ENCODE data around the gene TRIM7.

Gene TRIM7

DNA sequence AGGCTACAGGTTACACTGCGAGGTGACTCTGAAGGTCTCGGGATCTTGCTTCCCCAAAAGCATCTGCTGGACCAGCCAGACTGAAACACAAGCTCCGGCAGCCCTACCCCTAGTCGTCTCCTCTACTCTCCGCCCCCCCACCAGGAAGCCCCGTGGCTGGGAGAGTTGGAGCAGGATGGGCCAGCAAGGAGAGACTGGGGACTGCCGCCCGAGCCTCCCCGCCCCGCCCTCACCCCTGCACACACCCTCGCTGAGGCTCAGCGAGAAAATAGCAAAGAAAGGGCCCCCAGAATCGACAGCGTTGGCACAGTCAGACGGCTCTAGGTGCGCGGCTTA is 1.3 kb downstream of the TRIM7 start:
- peak overlapping the region; percentile 61 for H3K4me3 ChIP-seq (ENCODE audit: low read depth, low read length)
- TF ChIP-seq, protein P1, sequence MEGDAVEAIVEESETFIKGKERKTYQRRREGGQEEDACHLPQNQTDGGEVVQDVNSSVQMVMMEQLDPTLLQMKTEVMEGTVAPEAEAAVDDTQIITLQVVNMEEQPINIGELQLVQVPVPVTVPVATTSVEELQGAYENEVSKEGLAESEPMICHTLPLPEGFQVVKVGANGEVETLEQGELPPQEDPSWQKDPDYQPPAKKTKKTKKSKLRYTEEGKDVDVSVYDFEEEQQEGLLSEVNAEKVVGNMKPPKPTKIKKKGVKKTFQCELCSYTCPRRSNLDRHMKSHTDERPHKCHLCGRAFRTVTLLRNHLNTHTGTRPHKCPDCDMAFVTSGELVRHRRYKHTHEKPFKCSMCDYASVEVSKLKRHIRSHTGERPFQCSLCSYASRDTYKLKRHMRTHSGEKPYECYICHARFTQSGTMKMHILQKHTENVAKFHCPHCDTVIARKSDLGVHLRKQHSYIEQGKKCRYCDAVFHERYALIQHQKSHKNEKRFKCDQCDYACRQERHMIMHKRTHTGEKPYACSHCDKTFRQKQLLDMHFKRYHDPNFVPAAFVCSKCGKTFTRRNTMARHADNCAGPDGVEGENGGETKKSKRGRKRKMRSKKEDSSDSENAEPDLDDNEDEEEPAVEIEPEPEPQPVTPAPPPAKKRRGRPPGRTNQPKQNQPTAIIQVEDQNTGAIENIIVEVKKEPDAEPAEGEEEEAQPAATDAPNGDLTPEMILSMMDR (IDR thresholded peaks at IDR 0.05; ENCODE audit: borderline replicate concordance, insufficient read depth, low read depth, low read length), result no peak

DNA sequence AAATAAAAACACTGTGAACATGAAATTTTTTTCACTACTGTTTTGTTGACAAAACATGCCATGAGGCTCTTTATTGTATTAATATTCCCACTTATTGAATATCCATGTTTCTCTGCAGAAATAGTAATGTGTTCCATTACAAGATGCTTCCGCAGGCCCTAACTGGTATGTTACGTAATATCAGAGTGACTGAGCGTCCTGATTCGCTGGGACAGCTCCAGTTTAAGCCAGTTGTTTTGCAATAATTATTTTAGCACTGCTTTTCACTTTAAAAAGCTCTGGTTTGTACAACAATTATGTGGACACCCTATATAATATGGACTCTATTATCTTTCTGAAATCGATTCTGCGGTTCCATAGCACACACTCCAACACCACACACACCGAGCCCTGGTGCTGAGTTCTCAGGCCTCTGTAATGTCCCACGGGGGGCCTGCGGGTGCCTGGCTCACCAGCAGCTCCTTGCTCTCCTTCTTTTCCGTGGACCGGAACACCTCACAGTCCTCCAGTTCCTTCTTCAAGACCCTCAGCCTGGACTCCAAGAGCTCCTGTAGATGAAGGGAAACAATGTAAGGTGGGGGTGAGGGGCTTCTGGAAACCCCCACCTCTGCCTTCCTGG is 1.8 kb downstream of the TRIM7 start:
- TF ChIP-seq, protein P1 (IDR thresholded peaks at IDR 0.05; ENCODE audit: borderline replicate concordance, insufficient read depth, low read depth, low read length), result no peak
- H3K4me3 ChIP-seq (ENCODE audit: low read depth, low read length), result no peak overlapping the region

DNA sequence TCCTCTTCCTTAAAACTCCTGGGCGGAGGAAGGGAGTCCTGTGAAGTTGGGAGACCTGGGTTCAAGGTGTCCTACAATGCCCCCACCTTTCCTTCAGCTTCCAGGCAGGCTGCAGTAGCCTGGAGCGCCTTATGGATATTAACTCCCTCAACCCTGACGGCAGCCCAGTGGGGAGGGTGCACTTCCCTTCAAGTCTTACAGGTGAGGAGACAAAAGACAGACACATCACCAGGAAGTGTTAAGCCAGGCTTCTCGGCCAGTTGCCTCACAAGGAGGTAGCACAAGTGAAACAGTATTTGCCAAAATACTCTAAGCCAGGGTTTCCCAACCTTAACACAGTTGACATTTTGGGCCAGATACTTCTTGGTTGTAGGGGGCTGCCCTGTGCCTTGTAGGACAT is 4.2 kb downstream of the TRIM7 start:
- TF ChIP-seq, protein P1 (IDR thresholded peaks at IDR 0.05; ENCODE audit: borderline replicate concordance, insufficient read depth, low read depth, low read length), result no peak
- H3K4me3 ChIP-seq (ENCODE audit: low read depth, low read length), result no peak overlapping the region

DNA sequence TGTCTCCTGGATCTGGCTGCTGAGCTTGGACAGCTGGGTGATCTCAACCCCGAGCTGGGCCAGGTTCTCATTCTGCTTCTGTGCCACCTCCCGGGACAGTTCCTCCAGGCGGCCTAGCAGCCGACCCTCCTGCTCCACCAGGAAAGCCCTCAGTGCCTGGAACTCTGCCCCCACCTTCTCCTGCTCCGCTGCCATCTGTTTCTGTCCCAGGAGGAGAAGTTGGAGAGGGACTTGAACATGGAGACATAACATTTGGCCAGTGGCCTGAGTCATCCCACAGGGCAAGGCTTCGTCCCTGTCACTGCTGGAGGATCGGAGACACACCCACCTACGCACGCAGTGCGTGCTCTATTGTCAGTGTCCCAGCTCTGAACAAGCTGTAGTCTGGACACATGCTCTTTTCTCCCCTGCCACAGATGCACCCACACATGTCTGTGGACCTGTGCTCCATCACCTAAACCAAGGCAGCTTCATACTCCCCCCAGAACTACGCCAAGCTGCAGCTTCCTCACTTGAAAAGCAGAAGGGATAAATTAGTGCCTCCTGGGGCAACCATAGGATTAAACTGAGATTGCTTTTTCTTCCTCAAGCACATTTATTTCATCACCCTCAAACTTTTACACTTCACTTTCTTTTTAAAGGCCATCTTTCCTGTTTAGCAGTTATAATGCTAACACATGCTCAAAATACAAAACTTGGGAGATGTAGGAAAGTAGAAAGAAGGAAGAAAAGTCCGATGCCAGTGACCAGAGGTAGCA is 4.9 kb downstream of the TRIM7 start:
- TF ChIP-seq, protein P1 (IDR thresholded peaks at IDR 0.05; ENCODE audit: borderline replicate concordance, insufficient read depth, low read depth, low read length), result no peak
- no peak overlapping the region for H3K4me3 ChIP-seq (ENCODE audit: low read depth, low read length)

DNA sequence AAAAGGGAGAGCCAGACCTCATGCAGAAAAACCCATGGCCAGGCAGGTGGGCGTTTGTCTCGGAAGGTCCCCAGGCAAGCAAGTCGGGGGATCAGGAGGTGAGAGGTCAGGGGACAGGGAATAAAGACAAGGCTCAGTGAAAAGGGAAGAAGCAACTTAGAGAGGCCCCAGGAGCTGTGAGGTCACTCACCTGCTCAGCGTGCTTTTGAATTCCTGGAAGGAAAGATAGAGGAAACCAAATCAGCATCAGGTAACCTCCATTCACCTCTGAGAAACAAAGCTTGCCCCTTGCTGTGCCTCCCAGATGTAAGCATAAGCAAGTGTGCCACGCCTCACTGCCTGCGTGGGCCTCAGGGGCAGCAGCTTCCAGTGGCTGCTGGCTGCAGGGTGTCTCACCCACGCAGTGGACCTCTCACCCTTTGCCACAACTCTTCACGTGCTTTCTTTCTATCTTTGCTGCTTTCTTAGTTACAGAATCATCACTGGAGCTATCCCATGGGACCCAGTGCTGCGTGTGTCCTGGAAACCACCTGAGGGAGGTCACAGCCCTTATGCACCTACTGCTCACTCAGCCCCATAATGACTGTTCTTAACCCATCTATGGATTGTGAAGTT is 6.0 kb downstream of the TRIM7 start:
- H3K4me3 ChIP-seq (ENCODE audit: low read depth, low read length), result no peak overlapping the region
- TF ChIP-seq, protein P1 (IDR thresholded peaks at IDR 0.05; ENCODE audit: borderline replicate concordance, insufficient read depth, low read depth, low read length), result no peak

DNA sequence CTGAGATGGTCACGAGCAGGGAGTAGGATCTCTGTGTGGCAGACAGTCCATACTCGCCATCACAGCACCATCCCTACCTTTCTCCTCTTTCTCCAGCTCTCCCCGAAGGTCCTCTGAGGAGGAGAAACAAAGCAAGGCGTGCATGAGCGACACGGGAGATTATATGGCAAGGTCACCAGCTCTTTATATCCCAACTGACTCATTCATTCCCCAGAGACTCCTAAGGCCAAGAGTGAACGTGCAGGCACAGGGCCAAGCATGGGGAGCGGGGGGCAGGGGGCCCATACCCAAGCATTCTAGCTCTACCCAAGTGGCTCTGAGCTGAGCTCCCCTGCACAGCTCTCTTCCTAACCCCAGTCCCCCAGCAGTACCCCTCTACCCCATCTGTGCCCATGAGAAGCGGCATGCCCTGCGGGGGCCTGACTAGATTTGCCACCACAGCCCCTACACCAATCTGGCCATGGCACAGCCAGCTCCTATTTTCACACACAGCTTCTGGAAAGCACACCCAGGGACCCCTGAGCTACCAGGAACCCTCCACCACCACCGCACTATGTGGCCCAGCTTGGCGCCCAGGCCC is 6.8 kb downstream of the TRIM7 start:
- no peak overlapping the region for H3K4me3 ChIP-seq (ENCODE audit: low read depth, low read length)
- TF ChIP-seq, protein P1 (IDR thresholded peaks at IDR 0.05; ENCODE audit: borderline replicate concordance, insufficient read depth, low read depth, low read length), result no peak
